HCT116 (cell line): ENCODE data around the gene AATF.

Experiments used
- POLR2A ChIP-seq: IDR thresholded peaks from 2 replicates; pipeline ENCODE4 v1.7.0; 2011; ENCODE audit warnings: borderline replicate concordance; ENCODE audit not compliant: insufficient read depth, insufficient read length; ENCODE audit errors: extremely low read depth
- POLR2AphosphoS5 ChIP-seq: IDR thresholded peaks from 2 replicates; pipeline ENCODE4 v1.6.1; 2011; ENCODE audit warnings: mild to moderate bottlenecking, low read depth, low read length, moderate library complexity
- RAD21 ChIP-seq: IDR thresholded peaks from 2 replicates; pipeline ENCODE4 v1.6.1; 2012; ENCODE audit warnings: low read depth, mild to moderate bottlenecking
- SP1 ChIP-seq: IDR thresholded peaks from 2 replicates; pipeline ENCODE4 v1.6.1; 2012; ENCODE audit warnings: low read depth
- TCF7L2 ChIP-seq: IDR thresholded peaks from 2 replicates; pipeline ENCODE4 v1.7.0; 2011; ENCODE audit warnings: borderline replicate concordance, inconsistent platforms; ENCODE audit not compliant: insufficient read depth, insufficient read length; ENCODE audit errors: extremely low read depth
- ZFX ChIP-seq: fragments of 450-650 bp; IDR thresholded peaks from 2 replicates; pipeline ENCODE4 v1.6.1; 2017
- TF ChIP-seq, protein P1 (sequence below), 3 experiments: fragments of 200-600 bp in 1 of 3; sonication (generic) in 1 of 3; IDR thresholded peaks in 2 of 3; conservative IDR thresholded peaks in 1 of 3; 2 replicates each; pipeline ENCODE4 v1.5.1; 2012 to 2017; ENCODE audit warnings: low read depth in 2 of 3, low read length in 2 of 3, antibody characterized with exemption in 1 of 3, borderline replicate concordance in 1 of 3, control low read depth in 1 of 3, mild to moderate bottlenecking in 1 of 3, mixed read lengths in 1 of 3, mixed run types in 1 of 3, moderate library complexity in 1 of 3; ENCODE audit not compliant: insufficient read depth in 1 of 3

DNA sequence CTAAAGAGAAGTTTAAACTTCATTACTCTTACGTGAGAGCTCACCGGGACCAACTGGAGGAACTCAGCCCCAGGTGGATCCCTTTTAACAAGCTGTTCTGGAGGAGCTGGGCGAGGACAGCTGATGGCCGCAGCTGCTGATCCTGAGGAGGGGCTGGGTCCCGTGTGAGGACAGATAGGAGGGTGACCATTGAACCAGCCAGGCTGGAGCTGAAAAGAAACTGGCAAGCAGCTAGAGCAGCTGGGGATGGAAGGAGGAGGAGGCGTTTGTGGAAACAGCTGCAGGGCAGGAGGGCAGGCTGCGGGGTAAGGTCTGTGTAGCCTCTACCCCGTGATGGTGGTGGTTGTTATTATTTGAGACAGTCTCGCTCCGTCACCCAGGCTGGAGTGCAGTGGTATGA lies 119.5 kb downstream of the AATF start:
- TF ChIP-seq, protein P1, sequence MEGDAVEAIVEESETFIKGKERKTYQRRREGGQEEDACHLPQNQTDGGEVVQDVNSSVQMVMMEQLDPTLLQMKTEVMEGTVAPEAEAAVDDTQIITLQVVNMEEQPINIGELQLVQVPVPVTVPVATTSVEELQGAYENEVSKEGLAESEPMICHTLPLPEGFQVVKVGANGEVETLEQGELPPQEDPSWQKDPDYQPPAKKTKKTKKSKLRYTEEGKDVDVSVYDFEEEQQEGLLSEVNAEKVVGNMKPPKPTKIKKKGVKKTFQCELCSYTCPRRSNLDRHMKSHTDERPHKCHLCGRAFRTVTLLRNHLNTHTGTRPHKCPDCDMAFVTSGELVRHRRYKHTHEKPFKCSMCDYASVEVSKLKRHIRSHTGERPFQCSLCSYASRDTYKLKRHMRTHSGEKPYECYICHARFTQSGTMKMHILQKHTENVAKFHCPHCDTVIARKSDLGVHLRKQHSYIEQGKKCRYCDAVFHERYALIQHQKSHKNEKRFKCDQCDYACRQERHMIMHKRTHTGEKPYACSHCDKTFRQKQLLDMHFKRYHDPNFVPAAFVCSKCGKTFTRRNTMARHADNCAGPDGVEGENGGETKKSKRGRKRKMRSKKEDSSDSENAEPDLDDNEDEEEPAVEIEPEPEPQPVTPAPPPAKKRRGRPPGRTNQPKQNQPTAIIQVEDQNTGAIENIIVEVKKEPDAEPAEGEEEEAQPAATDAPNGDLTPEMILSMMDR (IDR thresholded peaks at IDR 0.05 in 2 of 3, conservative IDR thresholded peaks at IDR 0.05 in 1 of 3; ENCODE audit: borderline replicate concordance in 1 of 3, insufficient read depth in 1 of 3, low read depth in 2 of 3, low read length in 2 of 3), result no peak
- TF ChIP-seq TCF7L2 (no peak), POLR2AphosphoS5 (no peak), RAD21 (no peak), ZFX (no peak), SP1 (no peak), POLR2A (no peak)
